ENCODE results near the gene OR5M11. TPM values are rescaled to one million over a fixed set of nuclear protein-coding genes. Genes with fewer than 3 reads are reported as not detected.

The OR5M11 gene
- total and polyA plus RNA-seq, 2 experiments from 2014 or later = not detected

- no peak for DNase-seq (ENCODE audit: low spot score)
- Histone ChIP-seq H3K79me2 (no peaks in the 10 kb centered on the region), H3K36me3 (replicated peaks; ENCODE audit: insufficient read depth, low read depth) (no peaks in the 10 kb centered on the region), H3K4me3 (no peak overlapping the region), H3K4me1 (ENCODE audit: insufficient read depth) (no peaks in the 10 kb centered on the region), H3K27ac (no peak overlapping the region), H3K9me2 (replicated peaks; ENCODE audit: insufficient read depth) (no peaks in the 10 kb centered on the region), H3K9me3 (ENCODE audit: low read depth) (no peaks in the 10 kb centered on the region), H2AFZ (no peak overlapping the region), H3K27me3 (no peaks in the 10 kb centered on the region), H3K4me2 (no peak overlapping the region), H4K20me1 (ENCODE audit: insufficient read depth, poor library complexity, severe bottlenecking) (no peaks in the 10 kb centered on the region)
- TF ChIP-seq EZH2phosphoT487 (IDR thresholded peaks at IDR 0.05; ENCODE audit: low read depth, severe bottlenecking, unreplicated experiment) = no peak
- TF ChIP-seq EZH2 (IDR thresholded peaks at IDR 0.05; ENCODE audit: borderline replicate concordance) = no peak
- TF ChIP-seq CTCF (IDR thresholded peaks at IDR 0.05; ENCODE audit: poor library complexity) = no peak
- over 99% methylated on average over 15 of the region's 28 CpGs for WGBS (ENCODE audit: low lambda C conversion rate, missing lambda C conversion rate)
Observed at GRCh38 chr11:56497010-56497409, 46.0 kb downstream of the OR5M11 start.

GRCh38 chr11:56495117-56495516 is 47.9 kb downstream of the OR5M11 start:
- Histone ChIP-seq H3K27ac (no peak overlapping the region), H2AFZ (no peak overlapping the region), H3K9me3 (ENCODE audit: low read depth) (no peaks in the 10 kb centered on the region), H3K27me3 (no peaks in the 10 kb centered on the region), H3K36me3 (replicated peaks; ENCODE audit: insufficient read depth, low read depth) (no peaks in the 10 kb centered on the region), H3K79me2 (no peaks in the 10 kb centered on the region), H3K9me2 (replicated peaks; ENCODE audit: insufficient read depth) (no peaks in the 10 kb centered on the region), H3K4me1 (ENCODE audit: insufficient read depth) (no peaks in the 10 kb centered on the region), H4K20me1 (ENCODE audit: insufficient read depth, poor library complexity, severe bottlenecking) (no peaks in the 10 kb centered on the region), H3K4me3 (no peak overlapping the region), H3K4me2 (no peak overlapping the region)
- DNase-seq (ENCODE audit: low spot score) = no peak
- WGBS (ENCODE audit: low lambda C conversion rate, missing lambda C conversion rate) = 88% methylated on average over 2 of the region's 2 CpGs
- TF ChIP-seq EZH2phosphoT487 (IDR thresholded peaks at IDR 0.05; ENCODE audit: low read depth, severe bottlenecking, unreplicated experiment) (no peak), CTCF (IDR thresholded peaks at IDR 0.05; ENCODE audit: poor library complexity) (no peak), EZH2 (IDR thresholded peaks at IDR 0.05; ENCODE audit: borderline replicate concordance) (no peak)

Other genes starting within 250 kb of the OR5M11 start
- not detected in 2 replicates for gene OR8K3, start 228.1 kb downstream of the OR5M11 start, total RNA-seq
- not detected in 2 replicates for gene OR8K3, start 228.1 kb downstream of the OR5M11 start, polyA plus RNA-seq
- not detected in 2 replicates for gene OR8K1, start 197.2 kb downstream of the OR5M11 start, total RNA-seq
- not detected in 2 replicates for gene OR8K1, start 197.2 kb downstream of the OR5M11 start, polyA plus RNA-seq
- gene OR8J1, start 189.0 kb downstream of the OR5M11 start, total RNA-seq = not detected in 2 replicates
- gene OR8J1, start 189.0 kb downstream of the OR5M11 start, polyA plus RNA-seq = not detected in 2 replicates
- not detected in 2 replicates for gene OR8U1, start 167.6 kb downstream of the OR5M11 start, total RNA-seq
- gene OR8U1, start 167.6 kb downstream of the OR5M11 start, polyA plus RNA-seq = not detected in 2 replicates
- gene OR5AL1, start 130.6 kb downstream of the OR5M11 start, total RNA-seq = not detected in 2 replicates
- not detected in 2 replicates for gene OR5AL1, start 130.6 kb downstream of the OR5M11 start, polyA plus RNA-seq
- not detected in 2 replicates for gene OR5M3, start 69.9 kb downstream of the OR5M11 start, total RNA-seq
- not detected in 2 replicates for gene OR5M3, start 69.9 kb downstream of the OR5M11 start, polyA plus RNA-seq
- not detected in 2 replicates for gene OR5M8, start 51.9 kb downstream of the OR5M11 start, total RNA-seq
- not detected in 2 replicates for gene OR5M8, start 51.9 kb downstream of the OR5M11 start, polyA plus RNA-seq
- not detected in 2 replicates for gene OR5M10, start 34.5 kb upstream of the OR5M11 start, total RNA-seq
- not detected in 2 replicates for gene OR5M10, start 34.5 kb upstream of the OR5M11 start, polyA plus RNA-seq
- not detected in 2 replicates for gene OR5M1, start 71.6 kb upstream of the OR5M11 start, total RNA-seq
- gene OR5M1, start 71.6 kb upstream of the OR5M11 start, polyA plus RNA-seq = not detected in 2 replicates
- gene OR5AP2, start 99.2 kb upstream of the OR5M11 start, total RNA-seq = not detected in 2 replicates
- not detected in 2 replicates for gene OR5AP2, start 99.2 kb upstream of the OR5M11 start, polyA plus RNA-seq
- not detected in 2 replicates for gene OR5AR1, start 120.4 kb upstream of the OR5M11 start, total RNA-seq
- not detected in 2 replicates for gene OR5AR1, start 120.4 kb upstream of the OR5M11 start, polyA plus RNA-seq
- not detected in 2 replicates for gene OR9G1, start 155.8 kb upstream of the OR5M11 start, total RNA-seq
- not detected in 2 replicates for gene OR9G1, start 155.8 kb upstream of the OR5M11 start, polyA plus RNA-seq
- not detected in 2 replicates for gene OR9G4, start 205.4 kb upstream of the OR5M11 start, total RNA-seq
- not detected in 2 replicates for gene OR9G4, start 205.4 kb upstream of the OR5M11 start, polyA plus RNA-seq